Stimulated activated CD8-positive, alpha-beta memory T cell treated with anti-CD3 and anti-CD28 coated beads, Interleukin-12 subunit alpha, Interleukin-12 subunit beta, amount 100 ng/mL, for 4 hours (primary cell): Measurements from ENCODE around the gene BARHL2.

Experiments
- DNase-seq: peaks from one replicate; pipeline ENCODE4 v3.0.0-alpha.2; 2020; ENCODE audit warnings: low read depth

BARHL2 gene

GRCh38 chr1:90716552-90717355, at the start of gene BARHL2:
Gene BARHL2, minus strand, starts transcription at chr1:90717302. Its CDS starts 107 bp downstream, at chr1:90717195.
- no peak for DNase-seq

- DNase-seq: no peak
These were observed 46.8 kb upstream of the BARHL2 start for GRCh38 chr1:90763930-90764329.

- no peak for DNase-seq
These were observed 46.4 kb upstream of the BARHL2 start for GRCh38 chr1:90763506-90763905.

- DNase-seq: no peak
These were observed 44.9 kb upstream of the BARHL2 start for GRCh38 chr1:90761781-90762589.

- no peak for DNase-seq
These were observed 44.1 kb upstream of the BARHL2 start for GRCh38 chr1:90761156-90761555.

GRCh38 chr1:90753556-90753955, 36.5 kb upstream of the BARHL2 start:
- no peak for DNase-seq

GRCh38 chr1:90748668-90749067, 31.6 kb upstream of the BARHL2 start:
- DNase-seq: no peak

- DNase-seq: no peak
These were observed 29.8 kb upstream of the BARHL2 start for GRCh38 chr1:90746857-90747256.

GRCh38 chr1:90745972-90746371, 28.9 kb upstream of the BARHL2 start:
- DNase-seq: no peak

GRCh38 chr1:90732136-90732535, 15.0 kb upstream of the BARHL2 start:
- DNase-seq: no peak

- DNase-seq: no peak
These were observed 14.4 kb upstream of the BARHL2 start for GRCh38 chr1:90731382-90732050.

- DNase-seq: no peak
These were observed 13.3 kb upstream of the BARHL2 start for GRCh38 chr1:90730243-90731022.

GRCh38 chr1:90729504-90730242, 12.6 kb upstream of the BARHL2 start:
- DNase-seq: no peak

GRCh38 chr1:90728502-90729287, 11.6 kb upstream of the BARHL2 start:
- DNase-seq: no peak

- DNase-seq: no peak
These were observed 10.9 kb upstream of the BARHL2 start for GRCh38 chr1:90727917-90728501.

- no peak for DNase-seq
These were observed 9.9 kb upstream of the BARHL2 start for GRCh38 chr1:90726986-90727480.

- no peak for DNase-seq
These were observed 9.4 kb upstream of the BARHL2 start for GRCh38 chr1:90726425-90726985.

- no peak for DNase-seq
These were observed 8.7 kb upstream of the BARHL2 start for GRCh38 chr1:90725657-90726424.
